Loucy (cell line): Measurements from ENCODE around the gene CDC42EP3.

Experiments
- H2AFZ ChIP-seq: fragments of 200-600 bp; sonication (generic); 2 replicates; pipeline ENCODE4 v1.6.0; 2016; ENCODE audit warnings: antibody characterized with exemption, mild to moderate bottlenecking, low read length, moderate library complexity
- H3F3A ChIP-seq: fragments of 200-600 bp; 2 replicates; pipeline ENCODE4 v1.6.0; 2016; ENCODE audit warnings: antibody characterized with exemption, low read depth, mild to moderate bottlenecking
- H3K27me3 ChIP-seq: fragments of 200-600 bp; sonication (generic); 2 replicates; pipeline ENCODE4 v1.6.1; 2014; ENCODE audit warnings: low read length, mild to moderate bottlenecking; ENCODE audit not compliant: insufficient read depth, poor library complexity, severe bottlenecking
- H3K36me3 ChIP-seq: fragments of 200-600 bp; sonication (generic); 2 replicates; pipeline ENCODE4 v1.6.1; 2016; ENCODE audit warnings: low read length; ENCODE audit not compliant: insufficient read depth
- H3K4me1 ChIP-seq: fragments of 200-600 bp; sonication (generic); 2 replicates; pipeline ENCODE4 v1.5.1; 2014; ENCODE audit warnings: low read length, mild to moderate bottlenecking; ENCODE audit not compliant: insufficient read depth, poor library complexity, severe bottlenecking
- H3K4me2 ChIP-seq: fragments of 200-600 bp; sonication (generic); 2 replicates; pipeline ENCODE4 v1.6.0; 2014; ENCODE audit warnings: antibody characterized with exemption, low read length, low read depth, mild to moderate bottlenecking; ENCODE audit not compliant: poor library complexity, severe bottlenecking
- H3K4me3 ChIP-seq: fragments of 200-600 bp; sonication (generic); 2 replicates; pipeline ENCODE4 v1.5.1; 2014; ENCODE audit warnings: low read length, mild to moderate bottlenecking, mixed read lengths; ENCODE audit not compliant: poor library complexity, severe bottlenecking
- H3K79me2 ChIP-seq: fragments of 200-600 bp; sonication (generic); 2 replicates; pipeline ENCODE4 v1.6.1; 2014; ENCODE audit warnings: low read length; ENCODE audit not compliant: insufficient read depth
- H3K9ac ChIP-seq: fragments of 200-600 bp; sonication (generic); 2 replicates; pipeline ENCODE4 v1.6.0; 2014; ENCODE audit warnings: mild to moderate bottlenecking, low read depth, low read length, moderate library complexity; ENCODE audit not compliant: poor library complexity, severe bottlenecking
- H3K9me2 ChIP-seq: fragments of 200-600 bp; sonication (generic); replicated peaks from 2 replicates; pipeline ENCODE4 v1.6.1; 2016; ENCODE audit warnings: low read depth, low read length, mixed read lengths
- H3K9me3 ChIP-seq: fragments of 200-600 bp; sonication (generic); 2 replicates; pipeline ENCODE4 v1.6.1; 2014; ENCODE audit warnings: mild to moderate bottlenecking, antibody characterized with exemption, low read length, low read depth; ENCODE audit not compliant: insufficient read depth
- H4K20me1 ChIP-seq: fragments of 200-600 bp; sonication (generic); 2 replicates; pipeline ENCODE4 v1.6.0; 2014; ENCODE audit warnings: antibody characterized with exemption, low read length, mild to moderate bottlenecking; ENCODE audit not compliant: insufficient read depth, poor library complexity, severe bottlenecking
- CTCF ChIP-seq: fragments of 200-600 bp; sonication (generic); conservative IDR thresholded peaks from 2 replicates; pipeline ENCODE4 v1.5.1; 2014; ENCODE audit warnings: mild to moderate bottlenecking, antibody characterized with exemption, low read length
- EZH2phosphoT487 ChIP-seq: fragments of 200-600 bp; IDR thresholded peaks from 2 replicates; pipeline ENCODE4 v1.6.1; 2018; ENCODE audit warnings: antibody characterized with exemption, mild to moderate bottlenecking, moderate library complexity, borderline replicate concordance

Gene CDC42EP3

GRCh38 chr2:37674946-37675345 is 3.5 kb upstream of the CDC42EP3 start:
- TF ChIP-seq CTCF: no peak
- no peak for TF ChIP-seq EZH2phosphoT487
- Histone ChIP-seq H3K79me2 (peaks cover 15% of the 10 kb centered on the region), H3K4me1 (peaks cover 14% of the 10 kb centered on the region), H3K27me3 (no peaks in the 10 kb centered on the region), H3K4me2 (no peak overlapping the region), H3K4me3 (no peak overlapping the region), H3K9ac (no peak overlapping the region), H4K20me1 (peaks cover 14% of the 10 kb centered on the region), H3K9me2 (no peaks in the 10 kb centered on the region), H3K9me3 (no peaks in the 10 kb centered on the region), H2AFZ (no peak overlapping the region), H3K36me3 (no peaks in the 10 kb centered on the region), H3F3A (no peaks in the 10 kb centered on the region)

- H4K20me1 ChIP-seq: peaks cover 36% of the 10 kb centered on the region
- TF ChIP-seq CTCF: no peak
- no peak for TF ChIP-seq EZH2phosphoT487
- H3K4me1 ChIP-seq: peaks cover 35% of the 10 kb centered on the region
- no peaks in the 10 kb centered on the region for H3F3A ChIP-seq
- no peaks in the 10 kb centered on the region for H3K27me3 ChIP-seq
- no peaks in the 10 kb centered on the region for H3K9me2 ChIP-seq
- H3K9ac ChIP-seq: peak overlapping the region; percentile 91
- peak overlapping the region; percentile 58 for H3K4me2 ChIP-seq
- H3K9me3 ChIP-seq: no peaks in the 10 kb centered on the region
- H3K79me2 ChIP-seq: peaks cover 36% of the 10 kb centered on the region
- H3K36me3 ChIP-seq: no peaks in the 10 kb centered on the region
- H3K4me3 ChIP-seq: peak overlapping the region; percentile 96
- H2AFZ ChIP-seq: peak overlapping the region; percentile 56
Observed at GRCh38 chr2:37672870-37673184, 1.4 kb upstream of the CDC42EP3 start.

- peak overlapping the region; percentile 56 for H2AFZ ChIP-seq
- peak overlapping the region; percentile 96 for H3K4me3 ChIP-seq
- no peaks in the 10 kb centered on the region for H3K9me2 ChIP-seq
- no peaks in the 10 kb centered on the region for H3K9me3 ChIP-seq
- peak overlapping the region; percentile 91 for H3K9ac ChIP-seq
- peaks cover 41% of the 10 kb centered on the region for H4K20me1 ChIP-seq
- TF ChIP-seq EZH2phosphoT487 (no peak), CTCF (no peak)
- no peaks in the 10 kb centered on the region for H3K27me3 ChIP-seq
- H3K79me2 ChIP-seq: peaks cover 42% of the 10 kb centered on the region
- H3K4me2 ChIP-seq: peak overlapping the region; percentile 58
- H3K4me1 ChIP-seq: peaks cover 40% of the 10 kb centered on the region
- H3F3A ChIP-seq: no peaks in the 10 kb centered on the region
- H3K36me3 ChIP-seq: no peaks in the 10 kb centered on the region
Observed at GRCh38 chr2:37672104-37672869, 845 bp upstream of the CDC42EP3 start.
